GM12878 (cell line): ENCODE data around the gene LRP4. TPM values are rescaled to one million over a fixed set of nuclear protein-coding genes. Genes with fewer than 3 reads are reported as not detected.

Experiments used
- ATAC-seq: fragments of 200-7000 bp; cut with Tn5 transposase; 3 replicates; pipeline ENCODE4 v1.9.1; 2020; ENCODE audit warnings: mild to moderate bottlenecking, moderate library complexity
- BruUV-seq: library from RNA; stranded (reverse); fragments of 400-500 nt; replicated peaks from 2 replicates; lab custom pipeline; 2021; lab: Mats Ljungman, UMichigan
- CTCF ChIA-PET: fragments of 300-600 bp; sonication (Branson Sonifier 250); formaldehyde crosslinking; extraction: SDS; loops from one replicate; lab custom pipeline; 2021; ENCODE audit warnings: inconsistent platforms; lab: Yijun Ruan, JAX
- POLR2A ChIA-PET: fragments of 350-600 bp; formaldehyde crosslinking; extraction: SDS; loops from one replicate; lab custom pipeline; 2021; ENCODE audit warnings: inconsistent platforms; lab: Charles Lee
- RAD21 ChIA-PET: fragments of 300-600 bp; sonication (Branson Sonifier 250); formaldehyde crosslinking; loops from one replicate; lab custom pipeline; 2023; ENCODE audit warnings: antibody characterized with exemption; ENCODE audit not compliant: unreplicated experiment; lab: Charles Lee
- SMC1A ChIA-PET: fragments of 300-600 bp; sonication (Branson Sonifier 250); formaldehyde crosslinking; loops from one replicate; lab custom pipeline; 2023; ENCODE audit not compliant: unreplicated experiment, uncharacterized antibody; lab: Charles Lee
- DNase-seq: peaks from one replicate; pipeline ENCODE4 v3.0.0-alpha.2; 2011; ENCODE audit warnings: low read depth, low spot score
- FAIRE-seq: peaks from 3 replicates; lab custom pipeline; 2011; peaks lifted over from hg19 to GRCh38; lab: Jason Lieb, UNC
- H2AFZ ChIP-seq: 2 replicates; pipeline ENCODE4 v1.6.0; 2011; ENCODE audit warnings: low read depth, low read length, control low read depth; ENCODE audit not compliant: control insufficient read depth
- H3K27ac ChIP-seq: 2 replicates; pipeline ENCODE4 v1.5.1; 2011; ENCODE audit warnings: control low read depth; ENCODE audit not compliant: control insufficient read depth, insufficient read depth
- H3K27me3 ChIP-seq, 2 experiments: replicated peaks in 1 of 2; 2 replicates each; pipeline versions ENCODE4 v1.6.0 to v1.6.1; 2011; ENCODE audit warnings: low read length in 1 of 2; ENCODE audit not compliant: control insufficient read depth in 2 of 2, insufficient read depth in 2 of 2
- H3K36me3 ChIP-seq, 2 experiments: 2 replicates each; pipeline ENCODE4 v1.5.1; 2011; ENCODE audit warnings: low read length in 1 of 2; ENCODE audit not compliant: control insufficient read depth in 2 of 2, insufficient read depth in 2 of 2
- H3K4me1 ChIP-seq: 2 replicates; pipeline ENCODE4 v1.6.1; 2011; ENCODE audit warnings: mild to moderate bottlenecking, low read length, moderate library complexity, mixed read lengths; ENCODE audit not compliant: control insufficient read depth, insufficient read depth
- H3K4me2 ChIP-seq: 2 replicates; pipeline ENCODE4 v1.6.0; 2011; ENCODE audit warnings: control low read depth; ENCODE audit not compliant: control insufficient read depth, insufficient read depth
- H3K4me3 ChIP-seq: fragments of 200-600 bp; sonication (generic); 2 replicates; pipeline ENCODE4 v1.5.1; 2016
- H3K79me2 ChIP-seq: 2 replicates; pipeline ENCODE4 v1.6.0; 2011; ENCODE audit warnings: low read length; ENCODE audit not compliant: control insufficient read depth, insufficient read depth
- H3K9ac ChIP-seq: 2 replicates; pipeline ENCODE4 v1.8.0; 2011; ENCODE audit warnings: low read length, control low read depth, mixed read lengths; ENCODE audit not compliant: control insufficient read depth, insufficient read depth
- H3K9me3 ChIP-seq: replicated peaks from 3 replicates; pipeline ENCODE4 v1.5.1; 2011; ENCODE audit warnings: mild to moderate bottlenecking, low read length; ENCODE audit not compliant: control insufficient read depth, insufficient read depth
- H4K20me1 ChIP-seq: 2 replicates; pipeline ENCODE4 v1.6.0; 2011; ENCODE audit not compliant: control insufficient read depth, insufficient read depth
- BACH1 ChIP-seq: fragments of 450-650 bp; IDR thresholded peaks from 2 replicates; pipeline ENCODE4 v1.6.1; 2017; ENCODE audit warnings: mild to moderate bottlenecking, borderline replicate concordance
- ETV6 ChIP-seq, 2 experiments: fragments of 450-650 bp in 1 of 2; IDR thresholded peaks in 1 of 2; conservative IDR thresholded peaks in 1 of 2; 2 replicates each; pipeline ENCODE4 v1.6.1; 2014; ENCODE audit warnings: antibody characterized with exemption in 1 of 2, borderline replicate concordance in 1 of 2, low read depth in 1 of 2, mild to moderate bottlenecking in 1 of 2, moderate library complexity in 1 of 2
- FOXM1 ChIP-seq: IDR thresholded peaks from 2 replicates; pipeline ENCODE4 v1.6.1; 2012; ENCODE audit warnings: low read depth, mild to moderate bottlenecking, inconsistent platforms, low read length, moderate library complexity
- HDAC2 ChIP-seq: fragments of 200-600 bp; sonication (generic); IDR thresholded peaks from 2 replicates; pipeline ENCODE4 v1.6.1; 2017
- JUNB ChIP-seq: IDR thresholded peaks from 2 replicates; pipeline ENCODE4 v1.6.1; 2016; ENCODE audit warnings: antibody characterized with exemption, mild to moderate bottlenecking
- MEF2A ChIP-seq: IDR thresholded peaks from 2 replicates; pipeline ENCODE4 v1.6.1; 2011; ENCODE audit warnings: low read depth, mild to moderate bottlenecking, low read length, moderate library complexity; ENCODE audit not compliant: insufficient read depth
- MEF2B ChIP-seq: fragments of 450-650 bp; IDR thresholded peaks from 2 replicates; pipeline ENCODE4 v1.6.1; 2018; ENCODE audit warnings: mild to moderate bottlenecking, moderate library complexity; ENCODE audit not compliant: partially characterized antibody, poor library complexity, severe bottlenecking
- MYB ChIP-seq: fragments of 150-350 bp; IDR thresholded peaks from 2 replicates; pipeline ENCODE4 v1.6.1; 2014; ENCODE audit warnings: mild to moderate bottlenecking, low read depth, low read length, borderline replicate concordance
- POLR2AphosphoS5 ChIP-seq: IDR thresholded peaks from 2 replicates; pipeline ENCODE4 v1.6.1; 2011; ENCODE audit warnings: mild to moderate bottlenecking, low read length, inconsistent platforms
- REST ChIP-seq: IDR thresholded peaks from 2 replicates; pipeline ENCODE4 v1.6.1; 2012; ENCODE audit warnings: mild to moderate bottlenecking, low read depth, low read length
- RFX5 ChIP-seq: IDR thresholded peaks from 2 replicates; pipeline ENCODE4 v1.6.1; 2011; ENCODE audit warnings: low read depth, low read length, improper control_type of control experiment
- SREBF2 ChIP-seq: IDR thresholded peaks from 2 replicates; pipeline ENCODE4 v1.6.1; 2012; ENCODE audit warnings: mild to moderate bottlenecking, low read length
- STAT1 ChIP-seq: fragments of 450-650 bp; conservative IDR thresholded peaks from 2 replicates; pipeline ENCODE4 v1.6.1; 2014; ENCODE audit warnings: antibody characterized with exemption, mild to moderate bottlenecking
- TBL1XR1 ChIP-seq: IDR thresholded peaks from 2 replicates; pipeline ENCODE4 v1.6.1; 2012; ENCODE audit warnings: low read depth, low read length, improper control_type of control experiment
- TCF7 ChIP-seq: IDR thresholded peaks from 2 replicates; pipeline ENCODE4 v1.6.1; 2014; ENCODE audit warnings: antibody characterized with exemption, borderline replicate concordance
- ZNF207 ChIP-seq: fragments of 450-650 bp; IDR thresholded peaks from 2 replicates; pipeline ENCODE4 v1.6.1; 2014; ENCODE audit warnings: antibody characterized with exemption, mild to moderate bottlenecking, borderline replicate concordance
- ZNF217 ChIP-seq: fragments of 450-650 bp; IDR thresholded peaks from 2 replicates; pipeline ENCODE4 v1.6.1; 2017; ENCODE audit warnings: antibody characterized with exemption, mild to moderate bottlenecking
- ZNF592 ChIP-seq: fragments of 450-650 bp; IDR thresholded peaks from 2 replicates; pipeline ENCODE4 v1.6.1; 2017; ENCODE audit warnings: mild to moderate bottlenecking, moderate library complexity
- WGBS: methylation state at CpG from one replicate; pipeline ENCODE4 v1.1.6; 2016; ENCODE audit warnings: low lambda C conversion rate; ENCODE audit not compliant: insufficient replicate concordance, insufficient coverage; ENCODE audit errors: missing lambda C conversion rate; 5-methylcytosine and 5-hydroxymethylcytosine counted together
- in situ Hi-C: fragments of 300-500 bp; cut with MboI; formaldehyde crosslinking; loops from 9 replicates; pipeline ENCODE4 v1.14.3; 2018; ENCODE audit warnings: mixed read lengths
- intact Hi-C: fragments of 100-400 bp; cut with micrococcal nuclease; formaldehyde crosslinking; loops from one replicate; pipeline ENCODE4 v1.14.2; 2022; ENCODE audit not compliant: unreplicated experiment
- polyA plus RNA-seq, 11 experiments: library from polyadenylated mRNA; depleted of rRNA in 4 of 11; unstranded in 6 of 11; stranded (reverse) in 5 of 11; fragments of >200 nt; fragmentation: Nextera tagmentation in 4 of 11; fragmentation: Illumina TruSeq in 1 of 11; extraction: Ambion mirVana in 4 of 11; extraction: Trizol in 1 of 11; gene quantifications; 1 replicate in 1 of 11; 2 replicates in 10 of 11; pipeline versions ENCODE4 v1.2.1 to v1.2.3, GENCODE V29; 2011 to 2016; ENCODE audit warnings: inconsistent platforms in 2 of 11, missing spikeins in 2 of 11, low read depth in 1 of 11
- total RNA-seq, 4 experiments: library from RNA; depleted of rRNA in 3 of 4; stranded (reverse); fragments of >200 nt in 3 of 4; fragmentation: Illumina TruSeq in 1 of 4; extraction: Trizol in 1 of 4; gene quantifications; 2 replicates each; pipeline versions ENCODE4 v1.2.1 to v1.2.3, GENCODE V29; 2013 to 2021

The LRP4 gene
- total and polyA plus RNA-seq, 10 of the 15 experiments (the other 5 are each of a cell fraction or from before 2014, with no cell fraction given) = under 0.01 to 0.06 (median 0.03) TPM; not detected in 6

GRCh38 chr11:46930089-46930488 lies 11.7 kb upstream of the LRP4 start:
- intact Hi-C loops (no loop called here), in situ Hi-C loops (no loop called here)
- FAIRE-seq (no peak), DNase-seq (no peak), ATAC-seq (no peak)
- CTCF ChIA-PET = interaction anchor here (0.5 to 0.8 kb wide), 3 partner anchors 9 to 181 kb away, joined by 3 to 4 read pairs (median 3); no protein-coding TSS in a partner anchor
- Histone ChIP-seq H4K20me1 (no peaks in the 10 kb centered on the region), H3K79me2 (no peaks in the 10 kb centered on the region), H3K9me3 (no peaks in the 10 kb centered on the region), H3K36me3 (no peaks in the 10 kb centered on the region), H3K27ac (no peak overlapping the region), H3K4me1 (no peaks in the 10 kb centered on the region), H3K9ac (no peak overlapping the region), H2AFZ (no peak overlapping the region), H3K4me3 (no peak overlapping the region), H3K4me2 (no peak overlapping the region), H3K27me3 (no peaks in the 10 kb centered on the region)
- SMC1A ChIA-PET = interaction anchor here (1.3 kb wide), 1 partner anchor 46 kb away, joined by 4 read pairs; no protein-coding TSS in a partner anchor
- BruUV-seq = no TSS peak
- RAD21 ChIA-PET = interaction anchor here (1.2 kb wide), 1 partner anchor 193 kb away, joined by 3 read pairs; no protein-coding TSS in a partner anchor
- 53% methylated on average over 1 of the region's 1 CpG for WGBS
- POLR2A ChIA-PET = interaction anchor here (0.6 kb wide), 2 partner anchors 34 to 73 kb away, joined by 3 to 4 read pairs; no protein-coding TSS in a partner anchor
- TF ChIP-seq HDAC2 (no peak), ZNF217 (no peak), REST (no peak), TBL1XR1 (no peak), ETV6 (conservative IDR thresholded peaks at IDR 0.05 in 1 of 2, IDR thresholded peaks at IDR 0.05 in 1 of 2; ENCODE audit: borderline replicate concordance in 1 of 2, low read depth in 1 of 2) (no peak), BACH1 (no peak), ZNF207 (no peak), MEF2B (no peak), SREBF2 (no peak), MYB (no peak), MEF2A (no peak), TCF7 (no peak), RFX5 (no peak), POLR2AphosphoS5 (no peak), STAT1 (no peak), JUNB (no peak), FOXM1 (no peak), ZNF592 (no peak)
